COLO668 (cell line): Measurements from ENCODE around the gene SPTLC3.

Source experiments
- DNase-seq: peaks from one replicate; lab custom pipeline; 2025; ENCODE audit not compliant: unreplicated experiment; lab: John Stamatoyannopoulos, UW

Gene SPTLC3

DNA sequence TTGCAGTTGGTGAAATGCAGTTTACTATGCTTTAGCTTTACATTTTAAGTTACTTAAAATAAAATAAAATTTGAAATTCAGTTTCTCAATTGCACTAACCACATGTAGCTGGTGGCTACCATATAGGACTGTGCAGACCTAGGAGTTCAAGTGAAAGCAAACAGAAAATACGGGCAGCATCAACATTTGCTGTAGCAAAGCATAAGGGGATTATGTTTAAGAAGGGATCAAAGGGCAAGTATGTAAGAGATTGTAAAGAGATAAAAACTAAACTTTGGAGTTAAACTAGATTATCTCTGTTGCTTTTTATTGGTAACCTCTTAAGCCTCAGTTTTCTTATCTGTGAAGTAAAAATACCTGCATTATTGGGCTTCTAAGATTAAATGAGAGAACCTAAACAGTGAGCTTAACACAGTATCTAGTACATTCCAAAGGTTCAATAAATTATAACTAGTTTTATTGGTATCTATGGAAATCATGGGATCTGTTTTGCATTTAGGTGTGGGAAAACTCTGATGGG is 81.2 kb downstream of the SPTLC3 start:
- no peak for DNase-seq

DNA sequence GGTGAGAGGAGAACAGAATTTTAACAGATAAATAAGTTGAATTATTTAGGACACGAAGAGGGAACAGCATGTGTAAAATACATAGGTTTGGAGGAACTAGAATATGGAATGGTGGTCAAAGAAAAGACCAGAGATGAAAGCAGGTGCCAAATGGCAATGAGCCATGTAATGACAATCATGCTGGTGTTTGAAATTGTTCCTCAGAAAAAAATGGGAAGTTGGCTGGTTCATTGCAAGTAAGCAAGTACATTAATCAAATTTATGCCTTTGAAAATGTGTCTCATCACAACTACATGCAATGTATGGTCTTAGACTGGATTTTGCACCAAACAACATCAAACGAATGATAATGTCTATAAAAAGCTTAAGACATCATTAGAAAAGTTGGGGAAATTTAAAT is 83.3 kb downstream of the SPTLC3 start:
- no peak for DNase-seq

DNA sequence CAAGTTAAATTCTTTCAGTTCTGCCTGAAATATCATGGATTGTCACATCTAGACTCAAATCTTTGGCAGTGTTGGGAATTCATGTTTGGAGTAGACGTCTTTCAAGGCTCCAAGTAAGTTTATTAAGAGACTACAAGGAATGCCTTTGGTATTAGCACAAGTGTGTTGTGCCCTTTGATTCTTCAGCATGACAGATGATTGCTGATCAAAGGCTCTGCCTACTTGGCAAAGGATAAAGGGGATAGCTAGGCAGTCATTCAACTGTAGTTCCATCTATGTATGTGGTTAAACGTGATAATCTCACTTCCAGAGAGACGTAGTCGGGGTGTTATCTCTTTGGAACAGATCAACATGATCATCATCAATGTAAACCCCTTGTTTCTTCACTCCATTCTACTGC is 86.2 kb downstream of the SPTLC3 start:
- no peak for DNase-seq

DNA sequence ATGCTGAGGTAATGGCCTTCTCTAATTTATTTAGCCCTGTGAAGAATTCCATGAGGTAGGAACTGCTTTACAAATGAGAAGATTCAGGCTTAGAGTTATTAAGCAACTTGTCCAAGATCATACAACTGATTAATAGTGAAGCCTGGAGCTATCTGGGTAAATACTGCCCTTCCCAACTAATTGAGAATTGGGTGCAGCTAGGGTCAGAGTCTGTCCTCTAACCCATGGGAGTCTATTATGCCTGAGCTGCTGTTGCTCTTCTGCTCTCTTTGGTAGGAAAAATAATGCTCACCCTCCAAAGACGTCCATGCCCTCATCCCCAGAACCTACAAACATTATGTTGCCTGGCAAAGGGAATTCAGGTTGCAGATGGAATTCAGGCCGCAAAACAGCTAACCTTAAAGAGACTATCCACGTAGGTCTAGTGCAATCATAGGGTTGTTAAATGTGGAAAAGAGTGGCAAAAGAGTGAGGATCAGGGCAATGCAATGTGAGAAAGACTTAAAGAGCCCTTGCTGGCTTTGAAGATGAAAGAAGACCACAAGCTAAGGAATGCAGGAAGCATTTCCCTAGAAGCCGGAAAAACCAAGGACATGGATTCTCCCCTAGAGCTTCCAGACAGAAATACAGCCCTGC is 90.1 kb downstream of the SPTLC3 start:
- DNase-seq: no peak

DNA sequence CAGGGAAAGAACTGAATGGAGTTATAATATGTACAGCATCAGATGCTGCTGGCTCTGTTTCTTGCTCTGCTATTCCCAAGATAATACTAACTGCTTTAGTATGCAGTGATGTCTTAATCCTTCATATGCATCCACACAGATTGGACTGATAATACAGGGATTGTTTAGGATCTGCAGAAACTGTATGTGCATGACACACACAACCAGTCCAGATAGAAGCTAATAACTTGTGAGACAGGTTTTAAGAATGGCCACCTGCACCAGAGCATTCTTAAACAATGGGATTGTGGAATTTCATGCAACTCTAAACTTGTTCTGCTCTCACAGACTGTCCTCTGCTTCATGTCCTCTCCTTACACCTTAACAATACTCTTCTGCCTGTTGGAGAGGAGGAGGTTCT is 90.9 kb downstream of the SPTLC3 start:
- no peak for DNase-seq

DNA sequence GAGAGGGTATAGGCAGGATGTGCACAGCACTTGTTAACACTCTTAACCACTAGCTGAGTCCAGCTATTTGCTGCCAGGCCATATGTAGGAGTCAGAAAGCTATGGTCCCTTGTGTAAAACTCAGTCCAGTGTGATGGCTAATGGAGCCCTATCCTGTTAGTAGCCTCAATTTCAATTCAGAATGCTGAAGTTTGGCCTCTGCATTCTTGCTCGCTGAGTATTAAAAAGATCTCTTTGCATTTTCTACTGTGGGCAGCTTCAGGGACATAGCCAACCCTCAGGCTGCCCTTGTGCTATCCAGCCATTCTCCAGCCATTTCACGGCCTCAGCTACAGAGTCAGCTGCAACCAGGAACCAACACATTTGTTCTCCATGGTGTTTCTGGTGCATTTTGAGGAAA is 92.5 kb downstream of the SPTLC3 start:
- no peak for DNase-seq

DNA sequence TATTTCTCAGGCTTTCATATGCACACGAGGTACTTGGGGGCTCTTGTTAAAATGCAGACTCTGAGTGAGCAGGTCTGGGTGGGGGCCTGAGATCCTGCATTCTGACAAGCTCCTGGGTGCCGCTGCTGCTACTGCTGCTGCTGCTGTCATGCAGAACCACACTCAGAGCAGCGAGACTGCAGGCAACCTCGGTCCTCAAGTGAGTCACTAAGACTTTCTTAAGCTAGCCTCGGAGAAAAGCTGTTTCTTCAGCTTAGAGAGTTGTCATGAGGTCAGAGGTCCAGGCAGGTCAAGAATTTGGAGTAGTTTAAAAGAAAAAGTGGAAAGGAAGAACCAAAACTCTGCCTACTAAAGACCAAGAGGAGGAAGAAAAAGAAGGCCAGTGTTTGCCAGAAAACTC is 92.9 kb downstream of the SPTLC3 start:
- no peak for DNase-seq

DNA sequence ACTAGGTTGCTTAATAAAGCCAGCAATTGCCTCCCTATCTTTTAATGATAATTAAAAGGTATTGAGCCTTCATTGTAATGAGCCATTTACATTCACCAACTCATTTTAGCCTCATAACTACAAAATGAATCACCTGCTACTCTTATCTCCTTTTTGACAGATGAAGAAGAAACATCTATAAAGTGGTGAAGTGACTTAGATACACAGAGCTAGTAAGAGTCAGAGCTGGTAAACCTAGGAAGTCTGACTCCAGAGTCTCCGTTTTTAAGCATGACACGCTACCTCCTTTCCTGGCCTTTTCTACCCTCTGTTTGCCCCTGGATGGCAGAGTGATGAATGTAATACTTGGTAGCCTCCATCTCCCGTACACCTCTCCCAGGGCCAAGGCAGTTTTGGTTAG is 93.5 kb downstream of the SPTLC3 start:
- no peak for DNase-seq

DNA sequence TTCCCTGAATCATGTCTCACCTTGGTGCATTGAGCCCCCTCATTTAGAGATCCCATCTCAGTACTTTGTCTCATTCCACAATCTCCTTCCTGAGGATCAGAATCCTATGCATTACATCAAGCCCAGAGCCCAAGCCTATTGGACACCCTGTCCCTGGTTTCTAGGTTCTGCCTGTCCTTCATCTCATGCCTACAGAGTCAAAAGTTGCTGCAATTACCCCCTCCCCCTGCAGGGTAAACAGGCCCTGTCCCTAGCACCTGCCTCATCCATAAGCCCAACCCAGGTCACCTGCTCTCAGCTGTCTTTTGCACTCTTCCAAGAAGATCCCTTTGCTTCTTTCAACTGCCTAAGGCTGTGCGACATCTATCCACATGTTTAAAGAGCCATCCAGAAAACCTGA is 93.9 kb downstream of the SPTLC3 start:
- DNase-seq: peak; percentile 31

DNA sequence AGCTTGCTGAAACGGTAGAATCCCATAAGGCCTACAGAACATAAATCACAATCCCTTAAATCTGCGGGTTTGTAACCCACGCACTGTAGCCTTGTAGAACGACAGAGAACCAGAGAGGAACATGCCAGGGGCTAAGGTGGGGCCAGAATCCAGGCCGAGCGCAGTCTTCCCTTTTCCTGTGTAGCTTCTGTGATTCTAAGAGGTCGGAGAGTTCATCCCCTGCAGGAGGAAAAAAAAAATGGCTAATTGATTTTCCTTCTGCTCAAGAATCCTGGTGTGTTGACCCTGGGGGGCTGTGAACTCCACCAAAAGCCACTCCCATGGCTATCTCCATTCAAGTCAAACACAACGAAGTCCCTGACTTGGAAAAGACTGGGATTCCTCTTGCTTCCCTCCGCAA is 96.3 kb downstream of the SPTLC3 start:
- DNase-seq: no peak

DNA sequence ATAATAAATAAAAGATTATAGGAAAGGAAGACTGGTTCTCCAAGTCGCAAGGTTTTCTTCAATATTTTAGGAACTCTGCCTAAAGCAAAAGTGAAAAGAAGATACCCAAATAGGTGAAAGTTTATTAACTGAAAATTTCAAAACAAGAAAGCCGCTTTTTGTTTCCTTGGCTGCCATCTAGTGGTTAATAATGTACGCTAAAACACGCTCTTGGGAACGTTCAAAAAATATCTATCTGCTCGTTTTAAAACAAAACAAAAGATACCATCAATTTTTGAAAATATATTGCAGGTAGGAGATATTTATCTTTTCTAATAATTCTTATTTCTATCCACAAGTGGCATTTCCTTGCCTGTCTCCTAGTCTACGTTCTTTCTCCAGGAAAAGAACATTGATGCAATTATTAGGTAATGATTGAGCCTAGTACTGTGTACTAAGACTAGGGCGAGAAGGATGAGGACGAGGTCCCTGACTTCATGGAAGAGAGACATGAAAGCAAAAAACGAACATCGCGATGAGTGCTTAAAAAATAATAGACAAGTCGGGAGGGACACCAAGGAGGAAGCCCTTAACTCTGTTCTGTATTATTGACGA is 97.2 kb downstream of the SPTLC3 start:
- no peak for DNase-seq

DNA sequence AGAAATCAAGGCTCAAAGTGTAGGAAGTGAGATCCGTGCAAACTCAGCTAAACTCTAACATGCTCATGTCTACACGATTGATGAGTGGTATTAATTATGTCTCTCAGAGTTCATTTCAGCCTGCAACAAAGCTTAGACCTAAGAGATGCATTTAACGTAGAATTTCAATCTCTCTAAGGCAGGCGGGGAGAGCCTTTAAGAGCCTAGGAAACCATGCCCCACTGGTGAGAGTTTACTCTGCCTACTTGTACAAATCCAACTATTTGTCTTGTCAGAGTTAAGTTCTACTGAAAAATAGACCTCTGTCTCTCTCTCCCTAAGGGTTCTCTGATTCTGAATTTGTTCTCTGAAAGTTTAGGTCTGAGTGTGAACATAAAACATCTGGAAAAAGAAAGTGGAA is 100.9 kb downstream of the SPTLC3 start:
- DNase-seq: no peak

DNA sequence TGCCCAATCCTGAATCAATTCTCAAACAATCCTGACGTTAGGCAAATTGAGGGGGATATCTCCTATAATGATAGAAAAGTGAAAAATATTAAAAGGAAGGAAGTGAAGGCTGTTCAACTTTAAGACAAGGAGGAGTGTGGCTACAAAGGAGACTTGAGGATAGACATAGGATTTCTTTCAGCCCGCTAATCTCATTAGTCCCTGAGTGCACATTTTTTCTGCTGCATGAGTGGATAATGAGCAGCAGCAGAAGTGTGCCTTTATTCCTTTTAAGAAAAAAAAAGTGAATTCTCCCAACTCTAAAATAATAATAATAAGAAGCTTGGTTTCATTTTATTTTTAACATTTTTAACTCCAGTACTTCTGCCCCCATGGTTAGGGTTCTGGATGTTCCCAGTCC is 102.0 kb downstream of the SPTLC3 start:
- DNase-seq: no peak

DNA sequence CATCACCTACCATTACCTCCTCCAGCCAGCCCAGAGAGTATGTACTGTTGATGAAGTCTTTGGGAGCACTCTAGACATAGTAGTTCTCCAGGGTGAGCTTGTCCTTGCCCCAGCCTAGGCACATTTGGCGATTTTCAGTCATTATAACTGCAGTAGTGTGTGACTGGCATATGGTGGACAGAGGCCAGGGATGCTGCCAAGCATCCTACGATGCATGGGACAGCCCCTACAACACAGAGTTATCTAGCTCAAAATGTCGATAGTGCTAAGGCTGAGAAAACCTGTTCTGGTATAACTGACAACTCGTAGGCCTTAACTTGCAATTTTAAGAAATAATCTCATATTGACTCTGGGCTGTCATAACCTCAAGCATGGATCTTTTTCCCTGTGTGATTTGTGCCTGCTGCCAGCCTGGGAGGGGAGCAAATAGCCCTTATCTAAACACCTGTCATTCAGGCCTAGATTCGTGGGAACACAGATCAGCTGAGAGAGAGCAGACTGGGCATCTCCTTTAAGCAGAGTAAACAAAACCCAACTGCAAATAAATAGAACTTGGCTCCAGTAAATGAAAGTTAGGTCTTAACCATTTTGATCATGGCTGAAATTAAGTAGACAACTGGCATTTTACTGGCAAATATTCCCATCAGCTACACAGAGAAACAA is 102.6 kb downstream of the SPTLC3 start:
- peak; percentile 41 for DNase-seq

DNA sequence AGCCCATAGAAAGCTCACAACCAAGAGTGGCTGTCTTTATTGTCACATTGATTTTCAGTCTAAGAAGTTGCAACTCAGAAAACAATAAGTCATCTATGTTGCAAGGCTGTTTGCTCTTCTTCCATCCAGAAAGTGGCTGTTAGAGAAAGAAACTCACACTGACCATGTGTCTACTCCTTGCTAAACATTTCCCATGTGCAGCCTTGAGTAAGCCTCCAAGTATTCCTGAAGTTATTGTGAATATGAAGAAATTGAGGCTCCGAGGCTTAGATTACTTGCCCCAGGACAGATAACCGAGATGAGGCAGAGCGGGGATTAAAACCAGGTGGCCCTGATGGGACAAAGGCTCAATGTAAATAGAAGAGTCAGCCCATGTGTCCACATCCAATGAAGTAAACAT is 105.0 kb downstream of the SPTLC3 start:
- no peak for DNase-seq

DNA sequence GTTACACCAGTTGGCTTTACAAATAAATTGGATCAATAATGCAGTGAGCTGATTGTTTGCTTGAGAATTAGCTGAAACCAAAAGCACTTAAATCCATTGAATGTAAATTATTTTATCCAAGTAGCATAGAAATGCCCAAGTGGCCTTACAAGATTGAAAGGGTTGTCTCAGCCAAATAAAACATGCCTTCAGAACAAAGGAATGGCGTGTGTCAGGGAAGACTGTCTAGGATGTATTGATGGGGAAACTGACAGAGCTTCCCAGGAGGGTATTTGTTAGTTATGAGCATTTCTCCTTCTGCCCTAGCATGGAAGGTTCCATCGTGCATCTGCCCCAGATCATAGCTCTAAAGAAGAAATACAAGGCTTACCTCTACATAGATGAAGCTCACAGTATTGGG is 108.4 kb downstream of the SPTLC3 start:
- DNase-seq: no peak

DNA sequence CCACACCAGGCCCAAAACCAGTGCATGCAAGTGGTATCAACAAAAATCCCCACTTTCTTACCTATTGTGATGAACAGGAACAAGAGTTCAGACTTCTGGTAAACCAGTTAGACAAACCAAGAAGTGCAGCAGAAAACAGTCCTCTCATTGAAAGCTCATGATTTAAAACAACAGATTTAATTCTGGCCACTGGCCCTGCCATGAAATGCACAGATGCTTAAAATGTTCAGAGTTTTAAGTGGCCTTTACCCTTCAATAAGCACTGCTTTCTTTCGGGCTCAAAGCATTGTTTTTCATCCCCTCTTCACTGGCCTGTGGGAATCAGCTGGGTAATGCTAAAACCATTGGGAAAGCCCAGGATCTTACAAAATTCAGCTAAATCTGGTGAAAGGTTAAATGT is 109.9 kb downstream of the SPTLC3 start:
- no peak for DNase-seq

DNA sequence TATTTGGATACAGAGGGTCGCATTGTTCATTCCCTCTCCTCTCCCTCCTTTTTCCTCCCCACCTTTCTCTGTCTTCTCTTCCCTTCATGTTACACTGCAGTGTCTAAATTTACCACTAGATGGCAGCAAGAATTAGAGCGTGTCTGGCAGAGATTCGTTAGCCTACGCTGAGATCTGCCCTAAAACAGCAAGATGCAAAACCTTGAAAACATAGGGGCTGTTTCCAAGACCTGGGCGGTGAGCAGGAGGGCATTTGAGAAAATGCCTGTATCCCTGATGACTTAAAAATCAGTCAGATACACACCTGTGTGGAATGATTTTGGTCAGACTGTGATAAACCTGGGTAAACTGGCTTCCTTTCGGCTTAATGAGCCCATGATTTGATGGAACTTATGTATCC is 110.8 kb downstream of the SPTLC3 start:
- peak; percentile 49 for DNase-seq

DNA sequence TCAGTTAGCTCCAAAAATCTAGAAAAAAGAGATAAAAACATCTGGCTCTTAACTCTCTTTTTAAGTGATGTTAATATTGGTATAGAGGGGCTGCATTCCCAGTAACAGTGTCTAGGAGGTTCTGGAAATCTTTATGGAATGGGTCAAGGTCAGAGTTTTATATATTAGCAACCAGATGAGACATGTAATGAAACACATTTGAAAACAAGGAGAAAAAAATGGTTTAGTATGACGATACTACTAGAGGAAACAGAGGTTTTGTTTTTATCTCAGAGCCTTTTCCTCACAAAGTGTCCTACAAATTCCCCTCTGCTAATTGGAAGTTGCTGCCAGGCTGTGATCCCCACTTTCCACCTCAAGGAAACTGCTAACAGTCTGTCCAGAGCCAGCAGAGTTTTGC is 111.7 kb downstream of the SPTLC3 start:
- no peak for DNase-seq

DNA sequence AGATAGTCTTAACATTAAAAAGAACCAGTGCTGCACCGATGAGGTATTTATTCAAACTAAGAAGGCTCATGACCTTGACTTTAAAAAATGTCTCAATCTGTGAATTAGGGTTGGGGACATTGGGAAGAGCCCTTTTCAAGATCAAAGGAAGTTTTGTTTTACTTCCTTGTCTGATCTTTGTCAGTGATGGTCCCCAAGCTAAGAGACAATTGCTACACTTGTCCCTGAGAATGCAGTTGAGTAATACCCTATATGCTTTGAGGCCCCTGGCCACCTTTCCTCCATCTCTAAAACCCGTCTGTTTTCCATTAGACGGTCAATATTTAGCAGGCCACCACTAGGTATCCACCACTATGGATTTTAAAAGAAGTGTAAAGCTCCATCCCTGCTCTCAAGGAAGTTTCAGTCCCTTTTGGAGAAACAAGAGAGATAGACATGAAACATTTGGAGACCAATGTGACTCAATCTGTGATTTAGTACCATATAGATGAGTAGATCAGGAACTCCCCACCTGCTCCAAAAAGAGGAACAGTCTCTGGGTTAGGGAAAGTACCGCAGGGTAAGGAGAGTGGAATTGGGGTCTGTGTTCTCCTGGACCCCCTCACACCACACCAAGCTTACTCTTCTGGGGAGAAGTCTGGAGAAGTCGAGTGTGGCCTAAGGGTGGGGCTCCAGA is 113.2 kb downstream of the SPTLC3 start:
- no peak for DNase-seq

DNA sequence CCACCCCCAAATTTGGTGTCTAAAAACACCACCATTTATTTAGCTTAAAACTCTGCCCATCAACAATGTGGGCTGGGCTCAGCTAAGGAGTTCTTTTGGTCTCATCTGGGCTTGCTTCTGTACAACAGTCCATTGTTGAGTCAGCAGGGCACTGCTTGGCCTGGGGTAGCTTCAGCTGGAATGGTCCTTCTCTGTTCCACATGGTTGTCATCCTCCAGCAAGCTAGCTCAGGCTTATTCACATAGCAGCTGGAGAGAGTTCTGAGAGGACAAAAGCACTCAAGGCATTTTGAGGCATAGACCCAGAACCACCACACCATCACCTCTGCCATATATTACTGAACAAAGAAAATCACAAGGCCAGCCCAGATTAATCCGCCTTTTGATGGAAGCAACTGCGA is 116.7 kb downstream of the SPTLC3 start:
- no peak for DNase-seq

DNA sequence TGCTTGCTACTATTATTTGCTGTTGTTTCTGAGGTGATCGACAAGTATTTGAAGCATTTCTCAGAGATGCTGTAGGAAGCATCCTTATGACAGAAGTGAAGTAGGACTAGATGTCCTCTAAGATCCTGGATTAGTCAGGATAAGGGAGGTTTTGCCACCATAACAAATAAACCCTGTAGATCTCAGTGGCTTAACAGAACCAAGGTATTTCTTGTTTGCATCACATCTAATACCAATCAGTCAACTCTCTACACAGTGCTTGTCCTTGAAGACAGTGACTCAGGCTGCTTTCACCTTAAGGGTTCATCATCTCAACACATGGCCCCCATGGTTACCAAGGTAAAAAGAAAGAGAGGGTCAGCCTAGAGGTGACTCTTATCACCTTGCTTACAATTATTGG is 119.4 kb downstream of the SPTLC3 start:
- DNase-seq: no peak
